Testis (tissue), 3 donors: ENCODE data around the gene SDK2. TPM values are rescaled to one million over a fixed set of nuclear protein-coding genes. Genes with fewer than 3 reads are reported as not detected.

Experiments
- DNase-seq: peaks from one replicate; pipeline ENCODE4 v3.0.0-alpha.2; 2019
- H3K27ac ChIP-seq, 2 donors: fragments of 200-600 bp; sonication (generic); one replicate each; pipeline ENCODE4 v1.5.1; 2019
- H3K27me3 ChIP-seq: fragments of 200-600 bp; sonication (generic); one replicate; pipeline ENCODE4 v1.5.1; 2019
- H3K36me3 ChIP-seq: fragments of 200-600 bp; sonication (generic); one replicate; pipeline ENCODE4 v1.5.1; 2017; ENCODE audit warnings: low read depth; ENCODE audit errors: missing control alignments
- H3K4me1 ChIP-seq: fragments of 200-600 bp; sonication (generic); one replicate; pipeline ENCODE4 v1.5.1; 2019
- H3K4me3 ChIP-seq, 2 donors: fragments of 200-600 bp; sonication (generic); one replicate each; pipeline ENCODE4 v1.5.1; 2017 to 2019
- H3K9me3 ChIP-seq: fragments of 200-600 bp; sonication (generic); one replicate; pipeline ENCODE4 v1.5.1; 2017
- CTCF ChIP-seq, 3 experiments: fragments of 450-650 bp in 2 of 3; fragments of 200-600 bp in 1 of 3; sonication (generic) in 1 of 3; IDR thresholded peaks; one replicate each; pipeline ENCODE4 v1.5.1; 2016 to 2019; ENCODE audit warnings: antibody characterized with exemption in 3 of 3, mild to moderate bottlenecking in 2 of 3, moderate library complexity in 1 of 3
- POLR2A ChIP-seq: fragments of 450-650 bp; IDR thresholded peaks from one replicate; pipeline ENCODE4 v1.6.1; 2017; ENCODE audit warnings: antibody characterized with exemption, mild to moderate bottlenecking, moderate library complexity
- WGBS, 2 donors: methylation state at CpG; one replicate each; pipeline ENCODE4 v1.1.5; 2018; 5-methylcytosine and 5-hydroxymethylcytosine counted together
- intact Hi-C: fragments of 100-400 bp; cut with DNase I; formaldehyde crosslinking; loops from one replicate; pipeline ENCODE4 v1.15.1; 2023; ENCODE audit warnings: low total_unique reads
- polyA plus RNA-seq: library from polyadenylated mRNA; stranded (reverse); fragments of 350-450 nt; fragmentation: Illumina TruSeq; extraction: RNeasy Lipid Tissue Mini Kit (QIAGEN cat#74804); gene quantifications from one replicate; pipeline ENCODE4 v1.2.3, GENCODE V29; 2014; ENCODE audit warnings: low read depth, low replicate concordance; ENCODE audit not compliant: insufficient read depth
- total RNA-seq, 2 donors: library from RNA; depleted of rRNA; stranded (reverse); fragments of >200 nt; gene quantifications; one replicate each; pipeline ENCODE4 v1.2.3, GENCODE V29; 2016

The SDK2 gene
- total and polyA plus RNA-seq, 3 donors from 2014 or later, result 36.9 to 63.4 (median 55.4) TPM

GRCh38 chr17:73582359-73582758 lies 61.9 kb downstream of the SDK2 start:
- H3K27me3 ChIP-seq, result no peaks in the 10 kb centered on the region
- H3K27ac ChIP-seq, result no peak overlapping the region
- DNase-seq, result no peak
- 62 to 73% methylated on average over 6 of the region's 6 CpGs for WGBS, 2 donors
- no peaks in the 10 kb centered on the region for H3K9me3 ChIP-seq
- no peak overlapping the region for H3K4me3 ChIP-seq
- TF ChIP-seq POLR2A (no peak), CTCF (IDR thresholded peaks at IDR 0.05) (no peak)
- no peaks in the 10 kb centered on the region for H3K36me3 ChIP-seq
- no peaks in the 10 kb centered on the region for H3K4me1 ChIP-seq
- intact Hi-C loops, result no loop called here

GRCh38 chr17:73581379-73581778 lies 62.9 kb downstream of the SDK2 start:
- DNase-seq, result no peak
- H3K36me3 ChIP-seq, result no peaks in the 10 kb centered on the region
- H3K27ac ChIP-seq, result no peak overlapping the region
- H3K4me1 ChIP-seq, result no peaks in the 10 kb centered on the region
- no peaks in the 10 kb centered on the region for H3K9me3 ChIP-seq
- TF ChIP-seq CTCF (IDR thresholded peaks at IDR 0.05), result no peak
- TF ChIP-seq POLR2A, result no peak
- intact Hi-C loops, result no loop called here
- no peaks in the 10 kb centered on the region for H3K27me3 ChIP-seq
- H3K4me3 ChIP-seq, result no peak overlapping the region
- 83 to 88% methylated on average over 3 to 7 of the region's 7 CpGs for WGBS, 2 donors

- Histone ChIP-seq H3K27me3 (no peaks in the 10 kb centered on the region), H3K4me1 (no peaks in the 10 kb centered on the region), H3K9me3 (no peaks in the 10 kb centered on the region), H3K36me3 (no peaks in the 10 kb centered on the region), H3K27ac (no peak overlapping the region), H3K4me3 (no peak overlapping the region)
- TF ChIP-seq POLR2A, result no peak
- TF ChIP-seq CTCF (IDR thresholded peaks at IDR 0.05), result no peak
- intact Hi-C loops, result no loop called here
- 91 to 93% methylated on average over 12 of the region's 12 CpGs for WGBS, 2 donors
- no peak for DNase-seq
Measured at GRCh38 chr17:73580073-73580710, 64.1 kb downstream of the SDK2 start.

- H3K4me1 ChIP-seq, result no peaks in the 10 kb centered on the region
- TF ChIP-seq POLR2A (no peak), CTCF (IDR thresholded peaks at IDR 0.05) (no peak)
- WGBS, 2 donors, result 85 to 91% methylated on average over 2 to 6 of the region's 6 CpGs
- H3K9me3 ChIP-seq, result no peaks in the 10 kb centered on the region
- intact Hi-C loops, result no loop called here
- H3K27ac ChIP-seq, result no peak overlapping the region
- H3K36me3 ChIP-seq, result no peaks in the 10 kb centered on the region
- H3K4me3 ChIP-seq, result no peak overlapping the region
- no peak for DNase-seq
- no peaks in the 10 kb centered on the region for H3K27me3 ChIP-seq
Measured at GRCh38 chr17:73576556-73577098, 67.6 kb downstream of the SDK2 start.
